Mammary epithelial cell (primary cell): Measurements from ENCODE around the gene FGD3.

ENCODE experiments used
- CTCF ChIP-seq, 2 donors: IDR thresholded peaks in 1 of 2; conservative IDR thresholded peaks in 1 of 2; 2 replicates each; pipeline ENCODE4 v1.5.1; 2011 to 2012; ENCODE audit warnings: inconsistent platforms in 2 of 2, low read length in 2 of 2, mild to moderate bottlenecking in 2 of 2, control low read depth in 1 of 2, low read depth in 1 of 2; ENCODE audit not compliant: insufficient read depth in 1 of 2; ENCODE audit errors: extremely low read depth in 1 of 2
- EZH2 ChIP-seq: IDR thresholded peaks from 2 replicates; pipeline ENCODE4 v1.6.1; 2012; ENCODE audit warnings: low read length, inconsistent platforms, borderline replicate concordance

GRCh38 chr9:92950359-92950955 is 3.1 kb downstream of the FGD3 start:
- TF ChIP-seq CTCF (conservative IDR thresholded peaks at IDR 0.05 in 1 of 2, IDR thresholded peaks at IDR 0.05 in 1 of 2; ENCODE audit: extremely low read depth in 1 of 2, insufficient read depth in 1 of 2, low read depth in 1 of 2, low read length in 2 of 2): no peak
- TF ChIP-seq EZH2: no peak
